ENCODE measurements around the gene PCDHGA1.
"Not testable (repeated sequence)": the region's sequence is repeated elsewhere in the genome, so short reads cannot be mapped to it uniquely, and the experiment has no call there.

Gene PCDHGA1

DNA sequence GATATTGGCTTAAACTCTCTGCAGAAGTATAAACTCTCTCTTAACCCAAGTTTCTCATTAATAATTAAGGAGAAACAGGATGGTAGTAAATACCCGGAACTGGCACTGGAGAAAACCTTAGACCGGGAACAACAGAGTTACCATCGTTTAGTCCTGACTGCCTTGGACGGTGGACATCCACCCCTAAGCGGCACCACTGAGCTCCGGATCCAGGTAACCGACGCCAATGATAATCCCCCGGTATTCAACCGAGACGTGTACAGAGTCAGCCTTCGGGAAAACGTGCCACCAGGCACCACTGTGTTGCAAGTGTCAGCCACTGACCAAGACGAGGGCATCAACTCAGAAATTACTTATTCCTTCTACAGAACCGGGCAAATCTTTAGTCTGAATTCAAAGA lies 68.3 kb downstream of the PCDHGA1 start:
- Histone ChIP-seq H3K9me3 (peaks cover 58% of the 10 kb centered on the region), H3K4me3 (no peak overlapping the region), H3K9ac (no peak overlapping the region), H3K27me3 (no peaks in the 10 kb centered on the region), H3K36me3 (no peaks in the 10 kb centered on the region), H4K20me1 (no peaks in the 10 kb centered on the region), H3K4me1 (no peaks in the 10 kb centered on the region), H3K4me2 (no peak overlapping the region), H3K27ac (no peak overlapping the region)
- no peak for TF ChIP-seq Cebpa-rat (IDR thresholded peaks at IDR 0.05)

DNA sequence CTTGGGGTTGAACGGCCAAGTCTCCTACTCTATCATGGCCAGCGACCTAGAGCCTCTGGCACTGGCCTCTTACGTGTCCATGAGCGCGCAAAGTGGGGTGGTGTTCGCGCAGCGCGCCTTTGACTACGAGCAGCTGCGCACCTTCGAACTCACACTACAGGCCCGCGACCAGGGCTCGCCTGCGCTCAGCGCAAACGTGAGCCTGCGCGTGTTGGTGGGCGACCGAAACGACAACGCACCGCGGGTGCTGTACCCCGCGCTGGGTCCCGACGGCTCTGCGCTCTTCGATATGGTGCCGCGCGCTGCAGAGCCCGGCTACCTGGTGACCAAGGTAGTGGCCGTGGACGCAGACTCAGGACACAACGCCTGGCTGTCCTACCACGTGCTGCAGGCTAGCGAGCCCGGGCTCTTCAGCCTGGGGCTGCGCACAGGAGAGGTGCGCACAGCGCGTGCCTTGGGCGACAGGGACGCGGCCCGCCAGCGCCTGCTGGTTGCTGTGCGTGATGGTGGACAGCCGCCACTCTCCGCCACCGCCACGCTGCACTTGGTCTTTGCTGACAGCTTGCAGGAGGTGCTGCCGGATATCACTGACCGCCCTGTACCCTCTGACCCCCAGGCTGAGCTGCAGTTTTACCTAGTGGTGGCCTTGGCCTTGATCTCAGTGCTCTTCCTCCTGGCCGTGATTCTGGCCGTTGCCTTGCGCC lies 69.4 kb downstream of the PCDHGA1 start:
- no peak for TF ChIP-seq Cebpa-rat (IDR thresholded peaks at IDR 0.05)
- H3K4me2 ChIP-seq: no peak overlapping the region
- peaks cover 47% of the 10 kb centered on the region for H3K9me3 ChIP-seq
- no peaks in the 10 kb centered on the region for H4K20me1 ChIP-seq
- H3K4me1 ChIP-seq: no peaks in the 10 kb centered on the region
- H3K27me3 ChIP-seq: no peaks in the 10 kb centered on the region
- H3K9ac ChIP-seq: no peak overlapping the region
- H3K27ac ChIP-seq: no peak overlapping the region
- H3K36me3 ChIP-seq: no peaks in the 10 kb centered on the region
- H3K4me3 ChIP-seq: no peak overlapping the region

- H3K4me3 ChIP-seq: no peak within 1 kb of the TSS
- TF ChIP-seq Cebpa-rat (IDR thresholded peaks at IDR 0.05): no peak
- no peaks in the 10 kb centered on the region for H4K20me1 ChIP-seq
- H3K27me3 ChIP-seq: no peaks in the 10 kb centered on the region
- no peaks in the 10 kb centered on the region for H3K36me3 ChIP-seq
- H3K9ac ChIP-seq: no peak within 1 kb of the TSS
- no peak within 1 kb of the TSS for H3K4me2 ChIP-seq
- no peak within 1 kb of the TSS for H3K27ac ChIP-seq
- peaks cover 44% of the 10 kb centered on the region for H3K9me3 ChIP-seq
- no peaks in the 10 kb centered on the region for H3K4me1 ChIP-seq
Observed at GRCh38 chr5:141402553-141403243, 72.4 kb downstream of the PCDHGA1 start, which contains the start of gene PCDHGA9. Gene PCDHGA9 (plus strand): TSS chr5:141402778. CDS start chr5:141402953, 175 bp downstream.

- no peaks in the 10 kb centered on the region for H4K20me1 ChIP-seq
- H3K36me3 ChIP-seq: no peaks in the 10 kb centered on the region
- H3K4me3 ChIP-seq: no peak overlapping the region
- no peaks in the 10 kb centered on the region for H3K27me3 ChIP-seq
- H3K27ac ChIP-seq: no peak overlapping the region
- peaks cover 48% of the 10 kb centered on the region for H3K9me3 ChIP-seq
- H3K4me1 ChIP-seq: no peaks in the 10 kb centered on the region
- H3K4me2 ChIP-seq: no peak overlapping the region
- TF ChIP-seq Cebpa-rat (IDR thresholded peaks at IDR 0.05): no peak
- H3K9ac ChIP-seq: no peak overlapping the region
Observed at GRCh38 chr5:141403387-141403786, 73.1 kb downstream of the PCDHGA1 start.

DNA sequence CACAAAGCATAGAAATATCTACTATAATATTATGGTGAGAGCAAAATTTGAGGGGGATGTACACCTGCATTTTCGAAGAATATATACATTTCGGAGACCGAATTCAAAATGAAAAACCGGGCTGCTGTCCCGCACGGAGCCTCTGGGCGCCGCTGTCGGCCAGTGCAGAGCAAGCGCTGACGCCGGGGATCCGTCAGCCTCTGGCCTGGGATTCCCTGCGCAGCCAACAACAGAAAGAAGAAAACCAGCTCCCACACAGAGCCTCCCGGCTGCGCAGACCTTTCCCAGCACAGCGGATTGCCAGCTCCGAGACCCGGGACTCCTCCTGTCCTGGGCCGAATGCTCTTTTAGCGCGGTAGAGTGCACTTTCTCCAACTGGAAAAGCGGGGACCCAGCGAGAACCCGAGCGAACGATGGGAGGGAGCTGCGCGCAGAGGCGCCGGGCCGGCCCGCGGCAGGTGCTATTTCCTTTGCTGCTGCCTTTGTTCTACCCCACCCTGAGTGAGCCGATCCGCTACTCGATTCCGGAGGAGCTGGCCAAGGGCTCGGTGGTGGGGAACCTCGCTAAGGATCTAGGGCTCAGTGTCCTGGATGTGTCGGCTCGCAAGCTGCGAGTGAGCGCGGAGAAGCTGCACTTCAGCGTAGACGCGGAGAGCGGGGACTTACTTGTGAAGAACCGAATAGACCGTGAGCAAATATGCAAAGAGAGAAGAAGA lies 77.6 kb downstream of the PCDHGA1 start, which contains the start of gene PCDHGB6:
PCDHGB6 (plus strand) TSS at position 232 of the 716 bp plus-strand sequence; CDS start at position 414, 182 bp downstream.
- H3K9me3 ChIP-seq: peaks cover 40% of the 10 kb centered on the region
- H3K9ac ChIP-seq, H3K36me3 ChIP-seq, H3K4me1 ChIP-seq, H3K4me3 ChIP-seq, H3K4me2 ChIP-seq, H3K27me3 ChIP-seq, H4K20me1 ChIP-seq, H3K27ac ChIP-seq: not testable (repeated sequence)

DNA sequence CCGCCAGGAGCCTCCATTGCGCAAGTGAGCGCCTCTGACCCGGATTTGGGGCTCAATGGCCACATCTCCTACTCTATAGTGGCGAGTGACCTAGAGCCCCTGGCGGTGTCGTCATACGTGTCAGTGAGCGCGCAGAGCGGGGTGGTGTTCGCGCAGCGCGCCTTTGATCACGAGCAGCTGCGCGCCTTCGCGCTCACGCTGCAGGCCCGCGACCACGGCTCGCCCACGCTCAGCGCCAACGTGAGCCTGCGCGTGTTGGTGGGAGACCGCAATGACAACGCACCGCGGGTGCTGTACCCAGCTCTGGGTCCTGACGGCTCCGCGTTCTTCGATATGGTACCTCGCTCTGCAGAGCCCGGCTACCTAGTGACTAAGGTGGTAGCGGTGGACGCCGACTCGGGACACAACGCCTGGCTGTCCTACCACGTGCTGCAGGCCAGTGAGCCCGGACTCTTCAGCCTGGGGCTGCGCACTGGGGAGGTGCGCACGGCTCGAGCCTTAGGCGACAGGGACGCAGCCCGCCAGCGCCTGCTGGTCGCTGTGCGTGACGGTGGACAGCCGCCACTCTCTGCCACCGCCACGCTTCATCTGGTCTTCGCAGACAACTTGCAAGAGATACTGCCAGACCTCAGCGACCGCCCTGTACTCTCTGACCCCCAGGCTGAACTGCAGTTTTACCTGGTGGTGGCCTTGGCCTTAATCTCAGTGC lies 79.4 kb downstream of the PCDHGA1 start:
- Histone ChIP-seq H4K20me1 (no peaks in the 10 kb centered on the region), H3K9ac (no peak overlapping the region)

DNA sequence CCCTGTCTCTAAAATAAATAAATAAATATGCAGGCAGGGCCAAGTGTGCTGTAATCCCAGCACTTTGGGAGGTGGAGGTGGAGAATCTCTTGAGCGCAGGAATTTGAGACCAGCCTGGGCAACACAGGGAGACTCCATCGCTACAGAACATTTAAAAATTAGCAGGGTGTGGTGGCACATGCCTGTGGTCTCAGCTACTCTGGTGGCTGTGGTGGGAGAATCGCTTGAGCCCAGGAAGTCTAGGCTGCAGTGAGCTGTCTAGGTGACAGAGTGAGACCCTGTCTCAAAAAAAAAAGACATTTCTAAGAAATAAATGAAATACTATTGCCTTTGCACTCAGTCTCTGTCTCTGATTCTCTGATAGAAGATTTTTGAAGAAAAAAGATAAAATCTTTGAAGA lies 81.3 kb downstream of the PCDHGA1 start:
- Histone ChIP-seq H3K36me3 (no peaks in the 10 kb centered on the region), H3K4me3 (no peak overlapping the region), H3K4me1 (peaks cover 19% of the 10 kb centered on the region), H3K9ac (no peak overlapping the region), H3K9me3 (peaks cover 40% of the 10 kb centered on the region), H3K4me2 (no peak overlapping the region), H3K27ac (no peak overlapping the region), H4K20me1 (no peaks in the 10 kb centered on the region), H3K27me3 (peaks cover 22% of the 10 kb centered on the region)
- TF ChIP-seq Cebpa-rat (IDR thresholded peaks at IDR 0.05): no peak

More for the DNA sequence above, 79.4 kb downstream of the PCDHGA1 start:
- TF ChIP-seq Cebpa-rat (IDR thresholded peaks at IDR 0.05): no peak
- Histone ChIP-seq H3K4me1 (peaks cover 6% of the 10 kb centered on the region; the same call in 1 of the 2 replicates), H3K36me3 (no peaks in the 10 kb centered on the region), H3K4me3 (no peak overlapping the region), H3K27ac (no peak overlapping the region), H3K4me2 (no peak overlapping the region), H3K9me3 (peaks cover 36% of the 10 kb centered on the region), H3K27me3 (peaks cover 18% of the 10 kb centered on the region)

DNA sequence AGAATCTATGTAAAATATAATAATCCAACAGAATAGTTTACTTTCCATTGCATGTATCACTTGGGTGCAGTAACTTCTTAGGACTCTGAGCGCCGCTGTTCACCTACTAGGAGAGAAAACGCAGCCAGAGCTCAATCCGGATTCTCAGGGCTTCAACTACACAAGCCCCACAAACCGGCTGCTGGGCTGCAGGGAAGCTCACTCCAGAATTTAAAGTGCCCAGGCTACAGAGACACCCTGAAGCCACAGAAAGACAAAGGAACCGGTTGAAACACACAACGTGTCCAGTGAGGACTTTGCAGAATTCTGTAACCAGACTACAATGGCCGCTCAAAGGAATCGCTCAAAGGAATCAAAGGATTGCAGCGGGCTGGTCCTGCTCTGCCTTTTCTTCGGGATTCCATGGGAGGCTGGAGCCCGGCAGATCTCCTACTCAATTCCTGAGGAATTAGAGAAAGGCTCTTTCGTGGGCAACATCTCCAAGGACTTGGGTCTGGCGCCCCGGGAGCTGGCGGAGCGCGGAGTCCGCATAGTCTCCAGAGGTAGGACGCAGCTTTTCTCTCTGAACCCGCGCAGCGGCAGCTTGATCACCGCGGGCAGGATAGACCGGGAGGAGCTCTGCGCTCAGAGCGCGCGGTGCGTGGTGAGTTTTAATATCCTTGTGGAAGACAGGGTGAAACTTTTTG lies 82.7 kb downstream of the PCDHGA1 start, which contains the start of gene PCDHGA10:
PCDHGA10 (plus strand) TSS at position 134 of the 686 bp plus-strand sequence; CDS start at position 323, 189 bp downstream.
- Histone ChIP-seq H3K4me1 (peaks cover 19% of the 10 kb centered on the region), H3K9ac (peak within 1 kb of the TSS; percentile 75), H3K27ac (no peak within 1 kb of the TSS), H3K4me2 (peak within 1 kb of the TSS; percentile 74), H4K20me1 (no peaks in the 10 kb centered on the region), H3K36me3 (no peaks in the 10 kb centered on the region), H3K4me3 (peak within 1 kb of the TSS; percentile 66), H3K9me3 (peaks cover 41% of the 10 kb centered on the region), H3K27me3 (peaks cover 22% of the 10 kb centered on the region)
- no peak for TF ChIP-seq Cebpa-rat (IDR thresholded peaks at IDR 0.05)

Measured in BLaER1 (cell line).